GM12873 (cell line): Measurements from ENCODE around the gene TPH2.
A peak's percentile ranks its signal among the peaks of the same experiment; 100 is the strongest.

ENCODE experiments used
- TF ChIP-seq, protein P1 (sequence below): IDR thresholded peaks from 2 replicates; pipeline ENCODE4 v1.5.1; 2012; ENCODE audit warnings: low read depth, mild to moderate bottlenecking, moderate library complexity, low read length, control low read depth; ENCODE audit not compliant: insufficient read depth; ENCODE audit errors: missing control alignments

TPH2 gene

DNA sequence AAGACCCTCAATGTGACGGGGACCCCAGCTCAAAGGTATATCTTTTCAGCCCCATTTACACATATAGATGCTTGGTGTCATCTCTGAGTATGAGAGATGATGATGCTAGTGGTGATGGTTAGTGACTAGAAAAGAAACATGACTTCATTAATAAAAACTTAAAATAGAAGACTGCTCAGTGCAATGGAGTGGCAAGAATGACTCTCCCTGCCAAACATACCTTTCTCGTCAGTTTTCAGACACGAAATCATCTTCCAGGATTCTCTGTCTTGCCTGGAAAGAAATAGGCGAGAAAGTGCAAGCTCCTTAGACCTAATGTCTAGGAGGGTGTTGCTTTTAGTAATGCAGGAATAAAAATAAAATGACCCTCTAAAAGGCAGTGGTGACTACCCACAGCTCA is 71.7 kb downstream of the TPH2 start:
- TF ChIP-seq, protein P1, sequence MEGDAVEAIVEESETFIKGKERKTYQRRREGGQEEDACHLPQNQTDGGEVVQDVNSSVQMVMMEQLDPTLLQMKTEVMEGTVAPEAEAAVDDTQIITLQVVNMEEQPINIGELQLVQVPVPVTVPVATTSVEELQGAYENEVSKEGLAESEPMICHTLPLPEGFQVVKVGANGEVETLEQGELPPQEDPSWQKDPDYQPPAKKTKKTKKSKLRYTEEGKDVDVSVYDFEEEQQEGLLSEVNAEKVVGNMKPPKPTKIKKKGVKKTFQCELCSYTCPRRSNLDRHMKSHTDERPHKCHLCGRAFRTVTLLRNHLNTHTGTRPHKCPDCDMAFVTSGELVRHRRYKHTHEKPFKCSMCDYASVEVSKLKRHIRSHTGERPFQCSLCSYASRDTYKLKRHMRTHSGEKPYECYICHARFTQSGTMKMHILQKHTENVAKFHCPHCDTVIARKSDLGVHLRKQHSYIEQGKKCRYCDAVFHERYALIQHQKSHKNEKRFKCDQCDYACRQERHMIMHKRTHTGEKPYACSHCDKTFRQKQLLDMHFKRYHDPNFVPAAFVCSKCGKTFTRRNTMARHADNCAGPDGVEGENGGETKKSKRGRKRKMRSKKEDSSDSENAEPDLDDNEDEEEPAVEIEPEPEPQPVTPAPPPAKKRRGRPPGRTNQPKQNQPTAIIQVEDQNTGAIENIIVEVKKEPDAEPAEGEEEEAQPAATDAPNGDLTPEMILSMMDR, result no peak

DNA sequence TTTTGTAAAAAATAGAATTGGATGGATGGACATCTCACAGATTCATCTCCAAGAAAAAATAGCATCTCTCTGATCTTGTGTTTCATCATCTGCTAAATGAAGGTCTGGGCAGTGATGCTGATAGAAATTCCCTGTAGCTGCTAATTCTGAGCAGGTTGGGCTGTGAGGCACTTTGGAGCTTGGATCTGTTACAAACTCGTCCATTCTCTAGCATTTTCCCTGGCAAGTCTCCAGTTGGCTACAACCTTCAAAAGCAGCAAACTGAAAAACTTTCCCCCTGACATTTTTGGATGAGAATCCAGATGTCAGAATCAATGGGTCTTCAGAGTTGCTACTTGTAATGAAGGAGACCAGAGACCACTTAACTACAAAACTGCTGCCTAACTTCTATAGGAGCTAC is 72.7 kb downstream of the TPH2 start:
- TF ChIP-seq, protein P1, result no peak

DNA sequence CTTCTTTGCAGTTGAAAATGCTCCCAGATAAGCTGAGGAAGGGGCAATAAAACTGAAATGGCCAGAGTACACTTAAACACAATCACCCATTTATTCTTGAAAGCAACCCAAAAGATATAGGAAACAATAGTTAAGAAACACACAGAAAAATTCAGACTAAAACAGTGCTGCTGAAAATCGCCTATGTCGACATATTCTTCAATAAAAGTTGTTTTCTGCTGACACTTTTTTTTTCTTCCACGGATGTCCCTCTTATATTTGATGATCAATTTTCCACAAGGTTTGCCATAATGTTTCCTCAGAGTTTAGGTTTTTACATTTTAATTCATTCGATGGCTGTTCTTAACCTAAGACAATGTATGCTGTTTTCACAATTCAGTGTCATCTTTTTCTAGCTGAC is 74.2 kb downstream of the TPH2 start:
- TF ChIP-seq, protein P1, result no peak

DNA sequence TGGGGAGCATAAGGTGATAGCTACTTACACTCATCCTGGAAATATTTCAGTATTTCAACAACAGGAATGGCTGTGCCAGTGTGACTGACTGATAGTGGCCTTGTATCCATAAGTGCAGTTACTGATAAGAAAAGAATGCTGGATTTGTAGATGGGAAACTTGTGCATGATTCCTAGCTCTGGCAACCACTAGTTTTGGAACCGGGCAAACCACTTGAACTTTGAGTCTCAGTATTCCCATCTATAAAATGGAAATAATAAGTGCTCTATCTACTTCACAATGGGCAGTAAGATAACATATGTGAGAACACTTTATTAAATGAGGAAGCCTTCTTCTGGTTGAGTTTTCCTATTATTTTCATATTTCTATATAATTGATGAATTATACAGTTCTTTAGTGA is 77.2 kb downstream of the TPH2 start:
- TF ChIP-seq, protein P1, result no peak

DNA sequence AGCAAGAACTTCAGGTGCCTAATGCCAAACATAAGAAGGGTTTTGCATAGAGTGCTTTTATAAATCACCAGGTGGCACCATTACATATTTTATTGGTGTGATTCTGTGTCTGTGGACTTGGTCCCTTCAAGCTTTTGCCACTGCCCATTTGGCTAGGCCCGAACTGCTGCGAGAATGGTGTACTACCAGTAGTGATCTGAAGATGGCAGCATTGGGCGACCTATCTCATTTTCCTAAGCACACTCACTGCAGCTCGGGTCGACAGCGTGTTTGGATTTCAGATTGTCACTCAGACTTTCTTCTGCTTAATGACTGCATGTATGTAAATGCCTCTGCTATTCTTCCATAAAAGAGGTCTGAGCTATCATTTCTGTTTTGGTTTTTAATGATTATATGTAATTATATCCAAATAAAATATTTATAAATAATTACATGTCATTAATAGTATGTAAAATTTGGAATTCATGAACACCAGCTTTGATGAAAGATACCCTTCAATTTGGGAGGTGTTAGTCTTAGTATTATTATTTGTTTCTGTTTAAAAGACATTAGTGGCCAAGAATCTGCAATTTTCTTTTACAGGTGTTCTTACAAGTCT is 78.5 kb downstream of the TPH2 start:
- TF ChIP-seq, protein P1, result peak; percentile 86

DNA sequence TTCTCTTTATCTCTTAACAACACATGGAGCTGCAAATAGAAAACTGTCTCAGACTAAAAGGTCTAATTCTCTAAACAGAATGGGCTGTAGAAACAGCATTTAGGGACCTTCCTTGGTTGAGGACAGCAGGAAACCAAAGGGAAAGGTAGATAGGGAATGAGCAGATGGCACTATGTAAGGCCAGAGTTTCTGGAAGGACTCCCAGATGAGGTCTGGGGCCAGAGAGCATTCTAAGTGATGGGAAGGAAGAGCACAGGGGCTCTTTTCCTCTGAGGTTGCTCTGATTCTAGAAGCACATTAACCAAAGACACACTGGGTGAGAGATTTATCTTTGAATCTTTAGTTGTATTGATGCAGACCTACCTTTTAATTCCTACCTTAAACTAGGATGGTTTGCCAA is 79.4 kb downstream of the TPH2 start:
- TF ChIP-seq, protein P1, result no peak

DNA sequence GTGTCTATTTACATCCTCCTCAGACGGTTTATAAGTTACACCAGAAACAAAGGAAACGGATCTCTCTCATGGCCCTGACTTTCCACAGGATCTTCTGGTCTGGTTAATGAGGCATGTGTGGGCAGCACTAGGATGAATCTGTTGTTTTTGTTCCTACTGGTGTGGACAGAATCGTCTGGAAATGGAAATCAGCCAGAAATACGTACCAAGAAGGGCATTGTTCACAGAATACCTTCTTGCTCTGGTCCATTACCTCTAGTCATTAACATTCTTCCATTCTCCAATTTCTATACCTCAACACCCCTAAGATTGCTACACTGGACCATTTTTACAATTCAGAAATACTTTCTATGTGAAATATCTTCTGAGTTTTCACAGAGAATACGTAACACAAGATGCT is 86.0 kb downstream of the TPH2 start:
- TF ChIP-seq, protein P1, result no peak
